LNCaP clone FGC (cell line): ENCODE measurements around the gene SORCS2.

ENCODE experiments used
- DNase-seq: peaks from one replicate; pipeline ENCODE4 v3.0.0-alpha.2; 2011; ENCODE audit warnings: low read depth
- H3K4me3 ChIP-seq: 2 replicates; pipeline ENCODE4 v1.5.1; 2011; ENCODE audit warnings: mild to moderate bottlenecking, low read depth, low read length, control low read depth
- CTCF ChIP-seq: IDR thresholded peaks from 2 replicates; pipeline ENCODE4 v1.5.1; 2012; ENCODE audit warnings: mild to moderate bottlenecking; ENCODE audit not compliant: control insufficient read depth, insufficient read depth; ENCODE audit errors: extremely low read depth

The SORCS2 gene

DNA sequence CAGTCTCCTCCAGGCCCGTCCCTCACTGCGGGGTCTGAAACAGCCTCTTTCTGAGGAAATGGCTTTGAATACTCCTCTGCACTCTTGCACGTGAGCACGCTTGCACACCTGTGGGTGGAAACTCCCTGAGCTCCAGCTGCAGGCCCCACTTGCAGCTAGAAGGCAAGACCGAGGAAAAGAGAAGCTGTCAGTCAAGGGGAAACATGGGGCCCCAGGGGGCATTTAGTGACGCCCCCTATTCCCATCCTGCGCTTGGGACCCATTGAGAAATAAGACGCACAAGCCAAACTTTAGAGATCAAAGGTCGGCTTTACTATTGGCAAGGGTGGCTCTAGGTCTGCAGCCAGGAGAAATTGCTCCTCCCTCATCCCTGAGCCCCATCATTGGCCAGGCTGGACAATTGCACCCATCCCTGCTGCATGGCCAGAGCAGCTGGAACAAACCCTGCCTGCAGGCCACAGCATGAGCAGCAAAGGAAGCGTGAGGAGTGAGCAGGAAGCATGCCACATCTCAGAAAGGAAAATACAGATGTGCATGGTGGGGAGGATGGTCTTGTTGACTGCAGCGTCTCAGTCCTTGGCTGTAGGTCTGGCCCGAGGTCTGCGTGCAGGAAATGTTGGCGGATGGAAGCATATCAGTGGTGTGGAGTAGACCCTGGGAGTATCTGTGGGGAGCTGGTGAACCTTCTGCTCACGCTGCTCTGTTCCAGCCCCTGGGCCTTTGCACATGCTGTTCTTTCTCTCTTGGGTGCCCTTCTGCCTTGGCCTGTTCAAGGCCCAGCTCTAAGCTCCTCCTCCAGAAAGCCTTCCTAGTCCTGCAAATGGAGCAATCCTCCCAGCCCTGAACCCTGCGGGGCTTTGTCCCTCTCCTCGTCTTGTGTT lies 148.5 kb downstream of the SORCS2 start:
- H3K4me3 ChIP-seq, result no peak overlapping the region
- TF ChIP-seq CTCF, result no peak
- no peak for DNase-seq

DNA sequence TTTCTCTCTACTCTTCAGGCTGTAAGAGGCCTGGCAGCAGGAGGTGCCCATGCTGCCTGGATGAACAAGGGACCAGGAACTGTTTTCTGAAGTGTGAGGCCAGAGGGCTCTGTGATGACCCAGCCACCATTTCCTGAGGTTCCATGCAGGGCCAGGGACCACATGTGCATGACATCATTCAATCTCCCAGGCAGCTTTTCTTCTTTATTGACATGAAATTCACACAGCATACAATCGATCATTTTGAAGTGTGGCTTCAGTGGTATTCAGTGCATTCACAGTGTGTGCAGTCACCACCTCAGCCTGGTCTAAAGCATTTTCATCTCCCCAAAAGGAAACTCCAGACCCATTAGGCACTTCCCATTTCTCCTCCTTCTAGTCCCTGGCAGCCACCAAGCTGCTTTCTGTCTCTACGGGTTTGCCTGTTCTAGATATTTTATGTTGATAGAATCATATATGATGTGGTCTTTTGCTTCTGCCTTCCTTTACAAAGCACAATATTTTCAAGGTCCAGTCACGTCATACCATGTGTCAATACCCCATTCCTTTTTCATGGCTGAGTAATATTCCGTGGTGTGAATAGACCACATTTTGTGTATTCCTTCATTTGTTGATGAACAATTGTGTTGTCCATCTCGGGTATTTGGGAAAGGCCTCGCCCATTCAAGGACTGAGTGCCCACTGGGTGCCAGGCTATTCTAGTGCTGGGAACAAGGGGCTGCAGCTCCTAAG lies 149.3 kb downstream of the SORCS2 start:
- no peak overlapping the region for H3K4me3 ChIP-seq
- DNase-seq, result no peak
- TF ChIP-seq CTCF, result no peak

DNA sequence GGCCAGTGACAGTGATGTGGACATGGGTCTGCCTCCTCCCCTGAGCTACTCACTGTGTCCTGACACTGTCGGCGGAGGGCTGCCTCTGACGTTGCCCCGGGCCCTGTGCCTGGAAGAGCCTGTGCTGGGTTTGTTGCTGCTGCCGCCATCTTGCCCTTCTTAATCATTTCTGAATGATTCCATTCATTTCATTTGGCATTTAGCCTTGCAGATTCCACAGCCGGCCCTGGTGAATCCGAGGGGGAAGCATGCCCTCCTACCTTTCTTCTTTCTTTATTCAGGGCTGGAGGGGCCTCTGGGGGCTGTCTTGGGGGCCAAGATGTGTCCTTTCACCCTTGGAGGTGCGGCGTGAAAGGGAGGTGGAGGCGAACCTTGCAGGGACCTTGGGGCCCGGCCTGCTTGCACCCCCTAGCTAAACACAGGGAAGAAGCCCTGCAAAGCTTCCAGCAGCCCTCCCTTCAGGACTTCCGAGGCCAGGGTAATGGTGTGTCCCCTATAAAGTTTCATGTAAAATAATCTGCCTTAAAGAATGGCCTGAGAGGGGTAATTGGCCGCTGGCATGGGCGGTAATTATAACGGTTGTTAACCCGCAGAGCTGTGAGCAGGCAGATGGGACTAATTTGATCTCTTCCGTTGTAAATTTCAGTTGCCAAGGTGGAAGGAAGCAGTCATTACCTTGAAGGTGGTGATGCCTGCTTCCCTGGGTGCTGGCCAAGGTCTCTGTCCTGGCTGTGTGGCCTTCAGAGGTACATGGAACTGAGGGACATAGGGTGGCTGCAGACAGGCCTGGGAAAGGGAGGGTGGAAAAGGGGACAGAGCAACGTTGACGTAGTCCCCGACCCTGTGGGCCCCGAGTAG lies 150.1 kb downstream of the SORCS2 start:
- DNase-seq, result no peak
- no peak overlapping the region for H3K4me3 ChIP-seq
- TF ChIP-seq CTCF, result no peak

- no peak for DNase-seq
- H3K4me3 ChIP-seq, result no peak overlapping the region
- TF ChIP-seq CTCF, result no peak
Measured at GRCh38 chr4:7343081-7343655, 150.8 kb downstream of the SORCS2 start.

GRCh38 chr4:7343950-7344349 lies 151.6 kb downstream of the SORCS2 start:
- H3K4me3 ChIP-seq, result no peak overlapping the region
- no peak for DNase-seq
- no peak for TF ChIP-seq CTCF

- no peak for TF ChIP-seq CTCF
- no peak for DNase-seq
- H3K4me3 ChIP-seq, result no peak overlapping the region
Measured at GRCh38 chr4:7344636-7345155, 152.4 kb downstream of the SORCS2 start.
